Fibroblast of lung (primary cell): ENCODE results near the gene SPTBN1.

Experiments used
- EZH2 ChIP-seq: IDR thresholded peaks from 2 replicates; pipeline ENCODE4 v1.5.1; 2012; ENCODE audit warnings: low read length, control low read depth, mild to moderate bottlenecking; ENCODE audit errors: missing control alignments
- TF ChIP-seq, protein P1 (sequence below), 2 donors: IDR thresholded peaks in 1 of 2; conservative IDR thresholded peaks in 1 of 2; 1 replicate in 1 of 2; 2 replicates in 1 of 2; pipeline ENCODE4 v1.5.1; 2011 to 2012; ENCODE audit warnings: low read length in 2 of 2, control low read depth in 1 of 2, inconsistent platforms in 1 of 2, low read depth in 1 of 2, mild to moderate bottlenecking in 1 of 2

DNA sequence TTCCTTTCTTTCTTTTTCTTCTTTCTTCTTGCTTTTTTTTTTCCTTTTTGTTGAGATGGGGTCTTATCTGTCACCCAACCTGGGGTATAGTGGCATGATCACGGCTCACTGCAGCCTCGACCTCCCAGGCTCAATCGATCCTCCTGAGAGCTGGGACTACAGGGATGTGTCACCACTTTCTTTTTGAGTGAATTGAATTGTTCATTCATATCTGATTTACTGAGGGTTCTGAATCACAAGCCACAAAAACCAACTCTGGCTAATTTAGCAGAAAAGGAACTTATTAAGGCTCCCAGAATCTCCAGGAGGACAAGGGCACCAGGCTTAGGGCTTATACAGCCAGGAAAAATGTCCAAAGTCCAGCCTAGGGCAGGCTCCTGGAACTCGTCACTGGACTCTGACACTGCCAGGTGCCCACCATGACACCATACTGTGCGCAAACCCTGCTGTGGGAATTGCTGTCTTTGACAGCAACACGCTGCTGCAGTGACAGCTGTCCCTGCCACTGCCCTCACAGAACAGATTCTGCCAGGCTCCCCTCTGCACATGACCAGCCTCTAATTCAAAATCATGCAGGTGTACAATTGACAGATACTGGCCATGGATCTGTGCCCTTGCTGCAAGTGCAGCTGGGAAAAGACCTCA is 224.4 kb downstream of the SPTBN1 start:
- TF ChIP-seq, protein P1, sequence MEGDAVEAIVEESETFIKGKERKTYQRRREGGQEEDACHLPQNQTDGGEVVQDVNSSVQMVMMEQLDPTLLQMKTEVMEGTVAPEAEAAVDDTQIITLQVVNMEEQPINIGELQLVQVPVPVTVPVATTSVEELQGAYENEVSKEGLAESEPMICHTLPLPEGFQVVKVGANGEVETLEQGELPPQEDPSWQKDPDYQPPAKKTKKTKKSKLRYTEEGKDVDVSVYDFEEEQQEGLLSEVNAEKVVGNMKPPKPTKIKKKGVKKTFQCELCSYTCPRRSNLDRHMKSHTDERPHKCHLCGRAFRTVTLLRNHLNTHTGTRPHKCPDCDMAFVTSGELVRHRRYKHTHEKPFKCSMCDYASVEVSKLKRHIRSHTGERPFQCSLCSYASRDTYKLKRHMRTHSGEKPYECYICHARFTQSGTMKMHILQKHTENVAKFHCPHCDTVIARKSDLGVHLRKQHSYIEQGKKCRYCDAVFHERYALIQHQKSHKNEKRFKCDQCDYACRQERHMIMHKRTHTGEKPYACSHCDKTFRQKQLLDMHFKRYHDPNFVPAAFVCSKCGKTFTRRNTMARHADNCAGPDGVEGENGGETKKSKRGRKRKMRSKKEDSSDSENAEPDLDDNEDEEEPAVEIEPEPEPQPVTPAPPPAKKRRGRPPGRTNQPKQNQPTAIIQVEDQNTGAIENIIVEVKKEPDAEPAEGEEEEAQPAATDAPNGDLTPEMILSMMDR (conservative IDR thresholded peaks at IDR 0.05 in 1 of 2, IDR thresholded peaks at IDR 0.05 in 1 of 2; ENCODE audit: low read depth in 1 of 2, low read length in 2 of 2): no peak
- TF ChIP-seq EZH2: no peak
